Renal cortex interstitium (tissue), 3 donors: ENCODE results near the gene KCTD7. TPM values are rescaled to one million over a fixed set of nuclear protein-coding genes. Genes with fewer than 3 reads are reported as not detected.

Experiments
- polyA plus RNA-seq, 3 donors: library from polyadenylated mRNA; unstranded; fragments of 120-200 nt; gene quantifications; one replicate each; pipeline ENCODE4 v1.2.1, GENCODE V29; 2013; ENCODE audit not compliant: insufficient read length in 3 of 3

The KCTD7 gene
- polyA plus RNA-seq, 3 donors: 22.5 to 24.8 (median 23.8) TPM

Other genes with a start within 250 kb of the KCTD7 start
- 10 to 100 TPM; 30.4 to 39.0 (median 32.6) TPM for gene RABGEF1, start 111.9 kb downstream of the KCTD7 start, polyA plus RNA-seq